Calu3 (cell line): ENCODE data around the gene TMEM39B. TPM values are rescaled to one million over a fixed set of nuclear protein-coding genes. Genes with fewer than 3 reads are reported as not detected.
A peak's percentile ranks its signal among the peaks of the same experiment; 100 is the strongest.

Experiments
- Bru-seq: library from RNA; stranded (reverse); fragments of 400-500 nt; gene quantifications from one replicate; lab custom pipeline; 2021; lab: Mats Ljungman, UMichigan
- BruChase-seq, 2 experiments: library from RNA; stranded (reverse); fragments of 400-500 nt; gene quantifications; one replicate each; lab custom pipeline; 2021; lab: Mats Ljungman, UMichigan
- BruUV-seq: library from RNA; stranded (reverse); fragments of 400-500 nt; replicated peaks from 2 replicates; lab custom pipeline; 2021; lab: Mats Ljungman, UMichigan
- CTCF ChIA-PET: fragments of 300-600 bp; sonication (Branson Sonifier 250); formaldehyde crosslinking; loops from one replicate; lab custom pipeline; 2022; ENCODE audit warnings: antibody characterized with exemption; lab: Charles Lee
- DNase-seq: peaks from one replicate; pipeline ENCODE4 v3.0.0; 2022
- H3K27ac Mint-ChIP-seq: one replicate; pipeline ENCODE4 v1.8.0; 2022; ENCODE audit warnings: mixed read lengths; ENCODE audit not compliant: unreplicated experiment
- H3K27me3 Mint-ChIP-seq: one replicate; pipeline ENCODE4 v1.8.0; 2022; ENCODE audit warnings: mixed read lengths; ENCODE audit not compliant: unreplicated experiment
- H3K36me3 Mint-ChIP-seq: one replicate; pipeline ENCODE4 v1.8.0; 2022; ENCODE audit warnings: mild to moderate bottlenecking, moderate library complexity, mixed read lengths; ENCODE audit not compliant: insufficient read depth, unreplicated experiment
- H3K4me1 Mint-ChIP-seq: one replicate; pipeline ENCODE4 v1.8.0; 2022; ENCODE audit warnings: mild to moderate bottlenecking, low read depth, mixed read lengths; ENCODE audit not compliant: unreplicated experiment
- H3K4me3 Mint-ChIP-seq: one replicate; pipeline ENCODE4 v1.8.0; 2022; ENCODE audit warnings: mild to moderate bottlenecking, low read depth, moderate library complexity, mixed read lengths; ENCODE audit not compliant: unreplicated experiment
- H3K9me3 Mint-ChIP-seq: one replicate; pipeline ENCODE4 v1.8.0; 2022; ENCODE audit warnings: low read depth, mixed read lengths; ENCODE audit not compliant: unreplicated experiment
- intact Hi-C: fragments of 100-400 bp; cut with micrococcal nuclease; formaldehyde crosslinking; loops from one replicate; pipeline ENCODE4 v1.10.0; 2022; ENCODE audit not compliant: unreplicated experiment
- long read RNA-seq: library from polyadenylated mRNA; stranded (forward); transcript quantifications from one replicate; pipeline ENCODE4 v2.0.0, GENCODE V29; 2022
- total RNA-seq: library from RNA; stranded (reverse); gene quantifications from 2 replicates; pipeline ENCODE4 v1.2.3, GENCODE V29; 2022
- TF ChIP-seq, protein P1 (sequence below): fragments of 200-600 bp; IDR thresholded peaks from one replicate; pipeline ENCODE4 v1.8.0; 2022; ENCODE audit warnings: antibody characterized with exemption; ENCODE audit not compliant: unreplicated experiment

Gene TMEM39B
- total RNA-seq (18.9 and 19.5 TPM in 2 replicates), Bru-seq, nascent RNA (percentile 57 among the genes with signal in this experiment), BruChase-seq, experiment 1, labeled RNA remaining after a 6-hour chase (percentile 62 among the genes with signal in this experiment), BruChase-seq, experiment 2, labeled RNA remaining after a 2-hour chase (percentile 62 among the genes with signal in this experiment)
- long read RNA-seq, partial matches to known transcripts = 1 of 7 reads
- long read RNA-seq, other reads (novel, unspliced or antisense) = 4 of 7 reads

DNA sequence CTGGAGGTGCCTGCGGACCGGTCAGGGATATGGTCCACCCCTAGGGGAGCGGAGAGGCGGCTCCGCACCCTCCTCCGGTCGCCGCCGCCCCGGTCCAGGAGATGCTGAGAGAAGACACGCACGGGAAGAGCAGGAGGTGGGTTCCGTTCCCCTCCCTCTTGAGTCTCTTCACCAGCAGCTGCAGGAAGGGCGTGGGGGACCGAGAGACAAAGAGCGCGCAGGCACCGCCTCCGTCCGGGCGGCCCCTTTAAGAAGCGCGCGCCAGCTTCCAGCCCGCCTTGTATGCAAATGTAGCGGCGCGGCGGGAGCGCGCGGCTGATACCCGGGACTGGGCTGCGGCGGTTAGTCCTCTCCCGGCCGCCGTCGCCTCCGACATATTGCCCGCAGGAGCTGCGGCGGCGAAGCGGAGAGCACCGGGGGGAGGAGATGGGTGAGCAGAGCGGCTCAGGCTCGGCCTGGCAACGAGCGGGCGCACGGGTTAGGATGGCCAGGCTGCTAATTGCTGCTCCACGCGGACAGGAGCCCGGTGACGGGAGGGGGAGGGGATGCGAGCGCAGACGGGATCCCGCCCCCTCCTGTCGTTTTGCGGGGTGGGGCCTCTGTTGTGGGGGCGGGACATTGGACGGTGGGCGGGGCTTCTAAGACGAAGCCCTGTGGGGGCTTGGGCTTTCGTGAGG is at the start of gene TMEM39B:
TSS of gene TMEM39B (plus strand) at position 318 of the 677 bp plus-strand sequence. CDS start at position 427, 109 bp downstream.
- TF ChIP-seq, protein P1, sequence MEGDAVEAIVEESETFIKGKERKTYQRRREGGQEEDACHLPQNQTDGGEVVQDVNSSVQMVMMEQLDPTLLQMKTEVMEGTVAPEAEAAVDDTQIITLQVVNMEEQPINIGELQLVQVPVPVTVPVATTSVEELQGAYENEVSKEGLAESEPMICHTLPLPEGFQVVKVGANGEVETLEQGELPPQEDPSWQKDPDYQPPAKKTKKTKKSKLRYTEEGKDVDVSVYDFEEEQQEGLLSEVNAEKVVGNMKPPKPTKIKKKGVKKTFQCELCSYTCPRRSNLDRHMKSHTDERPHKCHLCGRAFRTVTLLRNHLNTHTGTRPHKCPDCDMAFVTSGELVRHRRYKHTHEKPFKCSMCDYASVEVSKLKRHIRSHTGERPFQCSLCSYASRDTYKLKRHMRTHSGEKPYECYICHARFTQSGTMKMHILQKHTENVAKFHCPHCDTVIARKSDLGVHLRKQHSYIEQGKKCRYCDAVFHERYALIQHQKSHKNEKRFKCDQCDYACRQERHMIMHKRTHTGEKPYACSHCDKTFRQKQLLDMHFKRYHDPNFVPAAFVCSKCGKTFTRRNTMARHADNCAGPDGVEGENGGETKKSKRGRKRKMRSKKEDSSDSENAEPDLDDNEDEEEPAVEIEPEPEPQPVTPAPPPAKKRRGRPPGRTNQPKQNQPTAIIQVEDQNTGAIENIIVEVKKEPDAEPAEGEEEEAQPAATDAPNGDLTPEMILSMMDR = no peak
- Mint-ChIP-seq H3K9me3 (no peaks in the 10 kb centered on the region), H3K27me3 (peaks cover 10% of the 10 kb centered on the region), H3K4me1 (peaks cover 20% of the 10 kb centered on the region), H3K27ac (peak within 1 kb of the TSS; percentile 81), H3K4me3 (peak within 1 kb of the TSS; percentile 100), H3K36me3 (peaks cover 44% of the 10 kb centered on the region)
- peak; percentile 90 for DNase-seq
- intact Hi-C loops = no loop called here
- no TSS peak for BruUV-seq
- CTCF ChIA-PET = interaction anchor here (0.6 to 1.4 kb wide), 9 partner anchors 9 to 1894 kb away, joined by 3 to 5 read pairs (median 4); partner anchors contain the start of gene KPNA6

DNA sequence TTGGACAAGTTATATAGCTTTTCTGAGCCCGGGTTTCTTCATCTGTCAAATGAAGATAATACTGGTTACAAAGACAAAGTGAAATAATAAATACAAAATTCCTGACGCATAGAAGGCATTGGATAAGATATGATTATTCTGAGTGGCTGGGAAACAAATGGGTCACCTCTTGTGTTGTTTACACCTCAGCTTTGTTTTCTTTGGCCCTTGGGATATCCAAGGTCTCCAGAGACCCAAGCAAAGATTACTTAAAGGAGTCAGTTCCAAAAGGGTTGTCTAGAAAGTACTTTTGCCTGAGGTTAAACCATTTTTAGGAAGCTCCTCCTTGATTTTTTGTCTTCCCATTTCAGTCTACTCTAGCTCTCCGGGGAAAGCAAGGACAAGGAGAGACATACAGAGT is 49.4 kb upstream of the TMEM39B start:
- Mint-ChIP-seq H3K9me3 (no peaks in the 10 kb centered on the region), H3K27me3 (no peaks in the 10 kb centered on the region), H3K4me3 (no peak overlapping the region), H3K4me1 (peaks cover 34% of the 10 kb centered on the region), H3K27ac (peak overlapping the region; percentile 39), H3K36me3 (peaks cover 54% of the 10 kb centered on the region)
- intact Hi-C loops = no loop called here
- CTCF ChIA-PET = interaction anchor here (0.6 kb wide), 1 partner anchor 10 kb away, joined by 3 read pairs; the partner anchor contains the start of gene KHDRBS1
- BruUV-seq = no TSS peak
- TF ChIP-seq, protein P1 = no peak
- no peak for DNase-seq

DNA sequence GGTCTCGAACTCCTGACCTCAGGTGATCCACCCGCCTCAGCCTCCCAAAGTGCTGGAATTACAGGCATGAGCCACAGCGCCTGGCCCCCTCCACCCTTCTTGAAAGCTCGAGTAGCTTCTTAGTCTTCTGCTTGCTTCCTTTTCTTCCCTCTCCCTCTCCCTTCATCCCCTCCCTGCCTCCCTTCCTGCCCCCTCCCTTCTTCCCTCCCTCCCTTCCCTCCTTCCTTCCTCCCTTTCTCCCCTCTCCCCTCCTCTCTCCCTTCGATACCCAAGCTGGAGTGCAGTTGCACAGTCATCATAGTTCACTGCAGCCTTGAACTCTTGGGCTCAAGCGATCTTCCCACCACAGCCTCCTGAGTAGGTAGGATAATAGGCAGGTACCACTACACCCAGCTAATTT is 47.2 kb upstream of the TMEM39B start:
- peaks cover 53% of the 10 kb centered on the region for H3K36me3 Mint-ChIP-seq
- H3K4me1 Mint-ChIP-seq = peaks cover 31% of the 10 kb centered on the region
- H3K9me3 Mint-ChIP-seq = no peaks in the 10 kb centered on the region
- H3K27ac Mint-ChIP-seq = no peak overlapping the region
- BruUV-seq = no TSS peak
- CTCF ChIA-PET = interaction anchor here (0.6 kb wide), 2 partner anchors 479 to 548 kb away, joined by 3 read pairs; no protein-coding TSS in a partner anchor
- intact Hi-C loops = no loop called here
- no peak overlapping the region for H3K4me3 Mint-ChIP-seq
- TF ChIP-seq, protein P1 = no peak
- H3K27me3 Mint-ChIP-seq = no peaks in the 10 kb centered on the region
- DNase-seq = no peak

DNA sequence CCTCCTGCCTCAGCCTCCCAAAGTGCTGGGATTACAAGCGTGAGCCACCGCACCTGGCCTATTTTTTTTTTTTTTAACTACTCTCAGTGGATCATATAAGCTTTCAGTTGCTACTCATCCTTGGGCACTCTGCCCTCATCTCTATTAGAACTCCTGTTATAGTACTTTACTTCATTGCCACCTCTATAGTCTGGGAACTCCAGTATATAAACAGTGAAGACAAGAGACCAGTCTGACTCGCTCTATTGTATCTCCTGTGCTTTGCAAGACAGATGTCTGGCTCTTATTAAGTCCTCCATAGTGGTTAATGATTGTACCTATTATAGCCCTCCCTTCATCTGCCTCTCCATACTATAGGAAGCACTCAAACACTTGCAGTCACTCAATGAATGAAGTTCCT is 44.0 kb upstream of the TMEM39B start:
- Mint-ChIP-seq H3K36me3 (peaks cover 46% of the 10 kb centered on the region), H3K27me3 (no peaks in the 10 kb centered on the region), H3K9me3 (no peaks in the 10 kb centered on the region), H3K4me3 (no peak overlapping the region), H3K4me1 (peaks cover 27% of the 10 kb centered on the region), H3K27ac (no peak overlapping the region)
- intact Hi-C loops = no loop called here
- TF ChIP-seq, protein P1 = no peak
- no peak for DNase-seq
- CTCF ChIA-PET = interaction anchor here (0.6 kb wide), 1 partner anchor 51 kb away, joined by 3 read pairs; no protein-coding TSS in a partner anchor
- no TSS peak for BruUV-seq
